OCI-LY1 (cell line): ENCODE data around the gene OR52A5.

ENCODE experiments used
- CTCF ChIP-seq: fragments of 200-600 bp; sonication (generic), shearing (Covaris generic); IDR thresholded peaks from 2 replicates; pipeline ENCODE4 v1.5.1; 2017; ENCODE audit warnings: mild to moderate bottlenecking, antibody characterized with exemption, low read length, moderate library complexity, mixed read lengths
- EZH2 ChIP-seq: fragments of 200-600 bp; sonication (generic), shearing (Covaris generic); IDR thresholded peaks from 2 replicates; pipeline ENCODE4 v1.8.0; 2017; ENCODE audit warnings: borderline replicate concordance, mixed run types, mild to moderate bottlenecking, antibody characterized with exemption, low read length, moderate library complexity, mixed read lengths

DNA sequence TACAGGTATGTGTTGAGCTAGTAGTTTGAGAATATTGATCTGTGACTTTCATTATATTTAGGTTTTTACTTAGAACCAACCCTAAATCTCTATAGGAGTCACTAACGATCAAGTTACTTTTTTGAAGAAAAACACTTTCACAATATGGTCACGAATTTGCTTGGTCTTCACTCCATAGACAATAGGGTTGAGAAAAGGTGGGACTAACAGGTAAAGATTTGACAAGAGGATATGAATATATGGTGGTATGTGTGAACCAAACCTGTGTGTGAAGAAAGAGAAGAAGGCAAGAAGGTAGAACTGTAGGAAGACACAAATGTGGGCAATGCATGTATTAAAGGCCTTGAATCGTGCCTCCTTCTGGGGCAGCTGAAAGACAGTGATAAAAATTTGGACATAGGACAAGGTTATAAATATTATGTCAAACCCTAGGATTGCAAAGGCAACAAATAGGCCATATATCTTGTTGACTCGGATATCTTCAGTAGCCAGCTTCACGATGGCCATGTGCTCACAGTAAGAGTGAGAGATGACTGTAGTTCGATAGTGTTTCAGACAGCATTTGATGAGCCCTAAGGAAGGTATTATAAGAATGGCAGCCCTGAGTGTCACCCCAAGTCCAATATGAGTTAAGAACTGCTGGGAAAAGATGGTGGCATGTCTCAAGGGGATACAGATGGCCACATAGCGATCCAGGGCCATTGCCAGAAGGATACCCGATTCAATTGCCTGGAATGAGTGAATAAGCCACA, 6.4 kb downstream of the OR52A5 start:
- no peak for TF ChIP-seq CTCF
- TF ChIP-seq EZH2: no peak
